Mesenchymal stem cell (in vitro differentiated cells and primary cell): ENCODE measurements around the gene CD300A.

ENCODE experiments used
- DNase-seq: peaks from one replicate; pipeline ENCODE4 v3.0.0-alpha.2; 2013
- H2AFZ ChIP-seq: one replicate; pipeline ENCODE4 v1.6.1; 2013; ENCODE audit warnings: low read depth, mild to moderate bottlenecking, control low read depth, inconsistent platforms, low read length, moderate library complexity
- H2AK5ac ChIP-seq: 2 replicates; pipeline ENCODE4 v1.6.1; 2013; ENCODE audit warnings: low read length, moderate library complexity, mild to moderate bottlenecking, inconsistent platforms; ENCODE audit not compliant: severe bottlenecking
- H2BK120ac ChIP-seq: one replicate; pipeline ENCODE4 v1.6.1; 2013; ENCODE audit warnings: low read depth, mild to moderate bottlenecking, inconsistent platforms, low read length, moderate library complexity
- H2BK12ac ChIP-seq, 2 experiments: one replicate each; pipeline ENCODE4 v1.6.1; 2013; ENCODE audit warnings: inconsistent platforms in 2 of 2, low read length in 2 of 2, mild to moderate bottlenecking in 2 of 2, moderate library complexity in 2 of 2, control low read depth in 1 of 2
- H2BK15ac ChIP-seq: one replicate; pipeline ENCODE4 v1.6.1; 2013; ENCODE audit warnings: mild to moderate bottlenecking, low read depth, inconsistent platforms; ENCODE audit not compliant: poor library complexity, severe bottlenecking
- H2BK5ac ChIP-seq: 2 replicates; pipeline ENCODE4 v1.6.1; 2013; ENCODE audit warnings: low read depth, mild to moderate bottlenecking, low read length, control low read depth, inconsistent platforms; ENCODE audit not compliant: poor library complexity, severe bottlenecking
- H3K14ac ChIP-seq, 2 experiments: one replicate each; pipeline ENCODE4 v1.6.1; 2013; ENCODE audit warnings: inconsistent platforms in 2 of 2, low read length in 2 of 2, control low read depth in 1 of 2, mild to moderate bottlenecking in 1 of 2, moderate library complexity in 1 of 2
- H3K18ac ChIP-seq, 2 experiments: one replicate each; pipeline ENCODE4 v1.6.1; 2013; ENCODE audit warnings: inconsistent platforms in 2 of 2, low read length in 2 of 2, control low read depth in 1 of 2, low read depth in 1 of 2, mild to moderate bottlenecking in 1 of 2
- H3K23ac ChIP-seq, 2 experiments: one replicate each; pipeline ENCODE4 v1.6.1; 2013; ENCODE audit warnings: inconsistent platforms in 2 of 2, low read length in 2 of 2, mild to moderate bottlenecking in 2 of 2, moderate library complexity in 2 of 2, control low read depth in 1 of 2
- H3K27ac ChIP-seq: 2 replicates; pipeline ENCODE4 v1.5.1; 2013; ENCODE audit warnings: mild to moderate bottlenecking, moderate library complexity, low read length, control low read depth, inconsistent platforms; ENCODE audit not compliant: poor library complexity, severe bottlenecking
- H3K27me3 ChIP-seq, 2 experiments: 2 replicates each; pipeline versions ENCODE4 v1.6.1 to v1.7.0; 2013; ENCODE audit warnings: low read length in 2 of 2, mild to moderate bottlenecking in 2 of 2, moderate library complexity in 2 of 2, control low read depth in 1 of 2, inconsistent platforms in 1 of 2; ENCODE audit not compliant: control insufficient read depth in 1 of 2, insufficient read depth in 1 of 2
- H3K36me3 ChIP-seq, 2 experiments: 2 replicates each; pipeline versions ENCODE4 v1.6.1 to v1.7.0; 2013; ENCODE audit warnings: low read length in 2 of 2, control low read depth in 1 of 2, inconsistent platforms in 1 of 2, low read depth in 1 of 2, mild to moderate bottlenecking in 1 of 2; ENCODE audit not compliant: insufficient read depth in 2 of 2, control insufficient read depth in 1 of 2
- H3K4ac ChIP-seq, 2 experiments: one replicate each; pipeline ENCODE4 v1.6.1; 2013; ENCODE audit warnings: inconsistent platforms in 2 of 2, low read length in 2 of 2, mild to moderate bottlenecking in 2 of 2, moderate library complexity in 2 of 2, control low read depth in 1 of 2, low read depth in 1 of 2
- H3K4me1 ChIP-seq: 2 replicates; pipeline ENCODE4 v1.6.1; 2013; ENCODE audit warnings: low read depth, low read length, control low read depth; ENCODE audit not compliant: control insufficient read depth, insufficient read depth
- H3K4me2 ChIP-seq: 2 replicates; pipeline ENCODE4 v1.6.1; 2013; ENCODE audit warnings: low read length, mild to moderate bottlenecking, inconsistent platforms; ENCODE audit not compliant: poor library complexity, severe bottlenecking
- H3K4me3 ChIP-seq, 2 experiments: 2 replicates each; pipeline versions ENCODE4 v1.5.1 to v1.7.0; 2013; ENCODE audit warnings: low read length in 2 of 2, mild to moderate bottlenecking in 2 of 2, control low read depth in 1 of 2, low read depth in 1 of 2; ENCODE audit not compliant: insufficient read depth in 1 of 2
- H3K79me1 ChIP-seq: replicated peaks from 2 replicates; pipeline ENCODE4 v1.6.1; 2013; ENCODE audit warnings: mild to moderate bottlenecking, control low read depth, low read length, inconsistent platforms; ENCODE audit not compliant: poor library complexity, severe bottlenecking
- H3K9ac ChIP-seq: 2 replicates; pipeline ENCODE4 v1.7.0; 2013; ENCODE audit warnings: mild to moderate bottlenecking, low read length, moderate library complexity
- H3K9me3 ChIP-seq: 2 replicates; pipeline ENCODE4 v1.7.0; 2013; ENCODE audit warnings: mild to moderate bottlenecking, low read length; ENCODE audit not compliant: control insufficient read depth
- H4K8ac ChIP-seq: one replicate; pipeline ENCODE4 v1.6.1; 2013; ENCODE audit warnings: inconsistent platforms, mild to moderate bottlenecking, low read length, moderate library complexity
- H4K91ac ChIP-seq: one replicate; pipeline ENCODE4 v1.6.1; 2013; ENCODE audit warnings: mild to moderate bottlenecking, low read length, inconsistent platforms
- whole genome bisulfite sequencing: methylation state at CpG from one replicate; pipeline ENCODE4 v1.1.7; 2013; ENCODE audit warnings: mixed read lengths; 5-methylcytosine and 5-hydroxymethylcytosine counted together

Gene CD300A

DNA sequence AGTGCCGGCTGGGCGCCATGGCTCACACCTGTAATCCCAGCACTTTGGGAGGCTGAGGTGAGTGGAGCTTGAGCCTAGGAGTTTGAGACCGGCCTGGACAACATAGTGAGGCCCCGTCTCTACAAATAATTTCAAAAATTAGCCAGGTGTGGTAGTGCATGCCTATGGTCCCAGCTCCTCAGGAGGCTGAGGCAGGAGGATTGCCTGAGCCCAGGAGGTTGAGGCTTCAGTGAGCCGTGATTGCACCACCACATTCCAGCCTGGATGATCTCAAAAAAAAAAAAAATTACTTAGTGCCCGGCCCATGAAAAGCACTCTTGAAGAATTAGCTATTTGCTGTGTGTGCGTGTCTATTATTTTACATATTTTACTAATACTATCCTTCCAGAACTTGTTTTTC, 24.9 kb upstream of the CD300A start:
- no peak overlapping the region for H2BK120ac ChIP-seq
- no peak overlapping the region for H3K4me2 ChIP-seq
- H3K9ac ChIP-seq = no peak overlapping the region
- no peak overlapping the region for H3K23ac ChIP-seq
- H2BK5ac ChIP-seq = no peak overlapping the region
- H3K14ac ChIP-seq = no peak overlapping the region
- H4K91ac ChIP-seq = no peak overlapping the region
- peaks cover 34% of the 10 kb centered on the region for H3K4me1 ChIP-seq
- peaks cover 0 to 15% of the 10 kb centered on the region in 2 experiments for H3K27me3 ChIP-seq
- no peak overlapping the region for H3K4ac ChIP-seq
- no peak for DNase-seq
- H2BK12ac ChIP-seq = no peak overlapping the region
- H3K36me3 ChIP-seq = peaks cover 0 to 66% of the 10 kb centered on the region in 2 experiments
- H3K9me3 ChIP-seq = peaks cover 18% of the 10 kb centered on the region
- H4K8ac ChIP-seq = no peak overlapping the region
- H3K18ac ChIP-seq = no peak overlapping the region
- 98% methylated on average over 5 of the region's 7 CpGs for WGBS
- H2AFZ ChIP-seq = no peak overlapping the region
- H3K27ac ChIP-seq = no peak overlapping the region
- H3K79me1 ChIP-seq = peaks cover 36% of the 10 kb centered on the region
- H2BK15ac ChIP-seq = no peak overlapping the region
- H2AK5ac ChIP-seq = no peak overlapping the region
- no peak overlapping the region for H3K4me3 ChIP-seq

DNA sequence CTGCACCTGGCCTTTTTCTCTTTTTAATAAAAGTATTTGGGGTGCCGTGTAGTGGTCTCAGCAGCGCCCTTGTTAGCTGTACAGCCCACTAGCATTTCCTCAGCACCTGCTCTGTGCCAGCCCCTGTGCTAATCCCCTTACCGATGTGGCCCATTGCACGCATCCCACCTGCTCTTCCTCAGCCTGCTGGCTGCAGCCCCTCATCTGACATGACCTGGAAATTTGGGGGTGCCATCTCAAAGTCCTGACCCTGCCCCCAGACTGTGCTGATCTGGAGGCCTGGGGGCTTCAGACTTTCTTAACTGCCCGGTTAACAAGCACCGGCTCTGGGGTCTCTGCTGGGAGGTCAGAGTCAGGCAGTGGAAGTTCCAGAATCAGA, 24.2 kb upstream of the CD300A start:
- no peak overlapping the region for H3K27ac ChIP-seq
- H2BK15ac ChIP-seq = no peak overlapping the region
- H2AK5ac ChIP-seq = peak overlapping the region; percentile 61

GRCh38 chr17:74442670-74443515, 23.5 kb upstream of the CD300A start:
- peaks cover 0 to 74% of the 10 kb centered on the region in 2 experiments for H3K36me3 ChIP-seq
- H3K27ac ChIP-seq = peak overlapping the region; percentile 38
- H3K23ac ChIP-seq = no peak overlapping the region
- DNase-seq = no peak
- peak overlapping the region in 1 of 2 experiments; percentile 37 for H3K18ac ChIP-seq
- no peak overlapping the region for H3K4ac ChIP-seq
- H3K9ac ChIP-seq = peak overlapping the region; percentile 38
- H2BK5ac ChIP-seq = peak overlapping the region; percentile 32
- peak overlapping the region; percentile 47 for H3K4me2 ChIP-seq
- WGBS = 68% methylated on average over 27 of the region's 28 CpGs
- H2BK120ac ChIP-seq = no peak overlapping the region
- no peak overlapping the region for H4K8ac ChIP-seq
- H3K4me3 ChIP-seq = no peak overlapping the region
- H2AFZ ChIP-seq = no peak overlapping the region
- no peak overlapping the region for H2BK15ac ChIP-seq
- H3K4me1 ChIP-seq = peaks cover 38% of the 10 kb centered on the region
- no peak overlapping the region for H4K91ac ChIP-seq
- H3K14ac ChIP-seq = no peak overlapping the region
- peaks cover 0 to 15% of the 10 kb centered on the region in 2 experiments for H3K27me3 ChIP-seq
- H3K9me3 ChIP-seq = peaks cover 11% of the 10 kb centered on the region
- peaks cover 44% of the 10 kb centered on the region for H3K79me1 ChIP-seq
- peak overlapping the region; percentile 87 for H2AK5ac ChIP-seq
- no peak overlapping the region for H2BK12ac ChIP-seq

More for the DNA sequence above, 24.2 kb upstream of the CD300A start:
- no peak overlapping the region for H3K4ac ChIP-seq
- no peak overlapping the region for H3K18ac ChIP-seq
- no peak overlapping the region for H3K14ac ChIP-seq
- no peak overlapping the region for H3K4me2 ChIP-seq
- H3K79me1 ChIP-seq = peaks cover 41% of the 10 kb centered on the region
- H3K4me3 ChIP-seq = no peak overlapping the region
- H4K91ac ChIP-seq = no peak overlapping the region
- peaks cover 0 to 69% of the 10 kb centered on the region in 2 experiments for H3K36me3 ChIP-seq
- peaks cover 17% of the 10 kb centered on the region for H3K9me3 ChIP-seq
- no peak overlapping the region for H4K8ac ChIP-seq
- H3K9ac ChIP-seq = peak overlapping the region; percentile 38
- no peak overlapping the region for H2BK5ac ChIP-seq
- H2BK12ac ChIP-seq = no peak overlapping the region
- no peak for DNase-seq
- no peak overlapping the region for H2BK120ac ChIP-seq
- H3K23ac ChIP-seq = no peak overlapping the region
- peaks cover 38% of the 10 kb centered on the region for H3K4me1 ChIP-seq
- peaks cover 0 to 15% of the 10 kb centered on the region in 2 experiments for H3K27me3 ChIP-seq
- 86% methylated on average over 6 of the region's 6 CpGs for WGBS
- H2AFZ ChIP-seq = no peak overlapping the region

- no peak overlapping the region for H4K91ac ChIP-seq
- peak overlapping the region; percentile 27 for H2BK120ac ChIP-seq
- H3K27me3 ChIP-seq = peaks cover 0 to 15% of the 10 kb centered on the region in 2 experiments
- no peak overlapping the region for H3K4me3 ChIP-seq
- no peak overlapping the region for H4K8ac ChIP-seq
- no peak overlapping the region for H2BK15ac ChIP-seq
- DNase-seq = no peak
- peaks cover 39% of the 10 kb centered on the region for H3K4me1 ChIP-seq
- no peak overlapping the region for H3K4ac ChIP-seq
- peaks cover 44% of the 10 kb centered on the region for H3K79me1 ChIP-seq
- H3K9me3 ChIP-seq = peaks cover 9% of the 10 kb centered on the region
- H2BK12ac ChIP-seq = no peak overlapping the region
- peak overlapping the region in 1 of 2 experiments; percentile 37 for H3K18ac ChIP-seq
- peak overlapping the region; percentile 32 for H2BK5ac ChIP-seq
- peak overlapping the region; percentile 44 for H3K4me2 ChIP-seq
- no peak overlapping the region for H3K14ac ChIP-seq
- peak overlapping the region; percentile 38 for H3K27ac ChIP-seq
- H3K36me3 ChIP-seq = peaks cover 0 to 73% of the 10 kb centered on the region in 2 experiments
- H3K9ac ChIP-seq = peak overlapping the region; percentile 38
- no peak overlapping the region for H2AFZ ChIP-seq
- H2AK5ac ChIP-seq = peak overlapping the region; percentile 87
- H3K23ac ChIP-seq = no peak overlapping the region
- WGBS = 86% methylated on average over 7 of the region's 8 CpGs
Measured at GRCh38 chr17:74443516-74444296, 22.7 kb upstream of the CD300A start.
